CD4-positive, alpha-beta T cell treated with Interleukin-21 for 1 hour (primary cell): ENCODE data around the gene PRR29.
"Not testable (repeated sequence)": the region's sequence is repeated elsewhere in the genome, so short reads cannot be mapped to it uniquely, and the experiment has no call there.

Source experiments
- DNase-seq: peaks from one replicate; pipeline ENCODE4 v3.0.0-alpha.2; 2020

Gene PRR29

GRCh38 chr17:63998721-63999679, 849 bp downstream of the PRR29 start:
- peak; percentile 46 for DNase-seq

GRCh38 chr17:63999680-64000531, 1.8 kb downstream of the PRR29 start:
- DNase-seq: no peak

DNA sequence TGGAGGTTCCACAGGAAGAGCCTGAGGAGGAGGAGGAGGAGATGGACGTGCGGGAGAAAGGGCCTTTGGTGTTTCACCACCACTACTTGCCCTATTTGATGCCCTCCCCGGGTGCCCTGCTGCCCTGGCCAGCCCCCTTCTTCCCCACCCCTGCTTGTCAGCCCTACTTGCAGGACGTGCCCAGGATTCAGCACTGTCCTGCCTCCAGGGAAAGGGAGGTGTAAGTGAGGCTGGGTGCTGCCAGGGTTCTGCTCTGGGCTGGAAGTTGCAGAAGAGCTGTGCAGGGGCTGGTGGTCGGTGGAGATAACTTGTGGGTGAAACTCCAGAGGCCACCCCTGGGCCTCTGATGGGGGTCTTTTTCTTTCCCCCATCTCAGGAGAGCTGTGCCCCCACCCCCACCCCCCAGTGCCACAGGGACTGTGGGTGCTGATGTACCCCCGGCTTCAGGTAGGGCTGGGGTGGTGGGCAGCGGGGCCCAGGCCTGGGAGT, 3.0 kb downstream of the PRR29 start:
- no peak for DNase-seq

GRCh38 chr17:64001763-64002529, 3.8 kb downstream of the PRR29 start:
- no peak for DNase-seq

GRCh38 chr17:64002658-64003525, 4.7 kb downstream of the PRR29 start:
- no peak for DNase-seq

GRCh38 chr17:64003526-64004121, 5.5 kb downstream of the PRR29 start:
- DNase-seq: no peak

DNA sequence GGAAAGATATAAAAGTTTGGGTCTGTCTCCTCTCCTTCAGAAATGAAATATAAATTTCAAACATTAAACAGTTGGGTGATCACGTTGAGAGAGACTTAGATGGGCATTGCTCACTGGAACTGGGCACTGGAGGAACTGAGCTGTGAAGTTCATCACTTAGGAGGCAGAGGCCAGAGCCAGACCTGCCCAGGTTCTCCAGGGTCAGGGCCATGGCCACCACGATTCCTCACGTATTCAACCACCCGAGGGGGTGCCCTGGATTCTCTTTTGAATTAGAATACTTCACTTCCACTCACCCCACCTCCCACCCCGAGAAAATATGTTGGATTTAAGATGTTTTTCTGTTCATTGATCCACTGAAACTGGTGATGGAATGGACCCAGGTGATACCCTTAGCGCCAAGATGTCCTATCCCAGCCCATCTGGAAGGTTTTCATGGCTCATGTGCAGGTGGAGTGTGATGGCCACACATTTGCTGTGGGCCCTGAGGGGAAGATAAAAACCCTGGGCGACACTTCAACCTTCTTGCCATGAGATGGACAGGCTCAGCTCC, 6.1 kb downstream of the PRR29 start:
- no peak for DNase-seq

DNA sequence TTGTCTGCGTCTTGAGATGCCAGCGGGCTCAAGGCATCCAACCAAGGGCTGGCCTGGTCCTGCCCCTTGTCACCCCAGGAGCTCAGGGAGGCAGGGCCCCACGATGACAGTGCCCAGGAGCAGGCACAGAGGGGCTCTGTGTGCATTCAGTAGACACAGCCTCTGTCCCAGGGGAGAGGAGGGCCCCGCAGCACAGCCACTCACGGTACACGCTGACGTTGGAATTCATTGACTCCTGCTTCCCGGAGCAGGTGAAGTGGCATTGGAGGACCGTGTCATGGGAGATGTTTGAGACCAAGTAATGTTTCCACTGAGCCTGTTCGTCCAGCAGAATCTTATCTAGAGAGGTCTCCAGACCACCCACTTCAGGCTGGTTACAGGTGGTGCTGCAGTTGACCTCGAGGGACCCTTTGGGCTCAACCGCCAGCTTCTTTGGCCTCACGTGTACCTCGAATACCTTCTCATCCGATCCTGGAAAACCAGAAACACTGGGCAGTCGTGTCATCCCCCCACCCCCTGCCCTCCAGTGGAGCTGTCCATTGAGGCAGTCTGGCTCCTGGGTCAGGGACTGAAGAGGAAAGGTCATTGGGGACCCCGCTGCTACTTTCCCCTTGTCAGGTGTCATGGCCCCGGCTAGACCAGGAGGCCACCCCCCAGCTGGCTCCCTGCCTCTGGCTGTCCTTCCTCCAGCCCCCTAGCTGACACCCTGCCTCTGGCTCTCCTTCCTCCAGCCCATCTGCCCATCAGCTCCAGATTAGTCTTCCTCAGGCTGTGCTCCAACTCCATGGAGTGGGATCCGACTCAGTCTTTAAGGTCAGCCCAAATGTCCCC, 7.0 kb downstream of the PRR29 start:
- DNase-seq: no peak

- DNase-seq: no peak
Measured at GRCh38 chr17:64005734-64006167, 7.6 kb downstream of the PRR29 start.

DNA sequence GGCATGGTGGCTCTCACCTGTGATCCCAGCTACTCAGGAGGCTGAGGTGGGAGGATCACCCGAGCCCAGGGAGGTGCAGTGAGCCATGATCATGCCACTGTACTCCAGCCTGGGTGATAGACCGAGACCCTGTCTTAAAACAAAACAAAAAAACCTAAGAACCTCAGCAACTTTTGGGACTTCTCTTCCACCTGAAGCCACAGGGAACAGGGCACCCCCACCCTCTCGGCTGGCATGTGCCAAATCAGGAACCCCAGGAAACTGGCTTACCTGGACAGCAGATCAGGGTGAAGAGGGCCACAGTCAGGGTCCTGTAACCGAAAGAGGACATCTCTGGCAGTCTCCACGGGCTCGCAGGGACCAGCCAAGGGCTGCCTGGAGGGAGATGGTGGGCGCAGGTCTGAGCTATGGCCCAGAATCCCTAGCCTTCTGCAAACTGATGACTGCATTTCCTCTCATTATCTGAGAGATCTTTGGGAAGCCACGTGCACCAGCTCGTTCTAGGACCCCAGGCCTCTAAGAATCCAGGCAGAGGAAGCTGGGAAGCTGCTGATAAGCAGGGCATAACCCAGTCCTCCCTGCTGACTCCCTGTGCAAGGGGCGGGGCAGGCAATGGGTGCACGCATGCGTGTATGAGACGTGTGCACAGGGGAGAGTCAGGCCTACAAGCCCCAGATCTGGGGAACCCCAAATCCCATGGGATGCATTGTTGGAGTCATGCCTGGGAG, 8.4 kb downstream of the PRR29 start:
- DNase-seq: no peak

DNA sequence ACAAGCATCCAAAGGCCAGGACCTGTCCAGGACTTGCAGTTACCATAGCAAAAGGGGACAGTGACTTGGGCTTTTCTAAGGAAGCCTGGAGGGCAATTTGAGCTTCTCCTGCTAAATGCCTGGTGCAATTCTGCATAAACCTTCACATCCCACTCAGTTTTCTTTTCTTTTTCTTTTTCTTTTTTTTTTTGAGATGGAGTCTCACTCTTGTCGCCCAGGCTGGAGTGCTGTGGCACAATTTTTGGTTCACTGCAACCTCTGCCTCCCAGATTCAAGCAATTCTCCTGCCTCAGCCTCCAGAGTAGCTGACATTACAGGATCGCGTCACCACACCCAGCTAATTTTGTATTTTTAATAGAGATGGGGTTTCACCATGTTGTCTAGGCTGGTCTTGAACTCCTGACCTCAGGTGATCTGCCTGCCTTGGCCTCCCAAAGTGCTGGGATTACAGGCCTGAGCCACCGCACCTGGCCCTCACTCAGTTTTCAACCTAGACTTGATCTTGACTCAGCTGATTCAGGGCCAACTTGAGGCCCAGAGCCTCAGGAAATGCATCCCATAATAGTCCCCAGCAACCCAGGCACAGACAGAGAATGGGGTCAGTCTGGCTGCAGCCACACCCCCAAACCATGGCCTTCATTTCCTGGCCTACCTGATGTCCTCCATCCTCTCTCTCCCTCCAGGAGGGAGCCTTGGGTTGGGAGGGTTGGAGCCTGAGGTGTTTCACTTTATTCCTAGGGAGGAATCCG, 9.1 kb downstream of the PRR29 start:
- DNase-seq: not testable (repeated sequence)

- DNase-seq: no peak
Measured at GRCh38 chr17:64007838-64008282, 9.7 kb downstream of the PRR29 start.

GRCh38 chr17:64008346-64008745, 10.2 kb downstream of the PRR29 start:
- DNase-seq: no peak

DNA sequence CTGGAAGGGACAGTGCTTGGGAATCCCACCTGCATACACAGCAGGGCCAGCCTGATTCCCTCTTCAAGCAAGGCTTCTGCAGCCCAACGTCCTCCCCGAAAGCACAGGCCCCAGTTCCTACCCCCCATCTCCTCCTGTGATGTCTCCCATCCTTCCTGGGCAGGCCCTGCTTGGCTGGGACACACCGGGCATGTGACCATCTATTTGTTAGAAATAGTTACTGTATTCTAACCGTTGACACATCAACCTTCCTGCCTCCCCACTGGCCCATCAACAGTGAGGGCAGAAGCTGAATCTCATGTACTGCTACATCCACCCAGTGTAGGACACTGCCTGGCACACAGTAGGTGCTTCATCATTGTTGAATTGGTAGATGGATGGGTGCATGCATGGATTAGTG, 10.7 kb downstream of the PRR29 start:
- no peak for DNase-seq

- DNase-seq: no peak
Measured at GRCh38 chr17:64009571-64010402, 11.6 kb downstream of the PRR29 start.

DNA sequence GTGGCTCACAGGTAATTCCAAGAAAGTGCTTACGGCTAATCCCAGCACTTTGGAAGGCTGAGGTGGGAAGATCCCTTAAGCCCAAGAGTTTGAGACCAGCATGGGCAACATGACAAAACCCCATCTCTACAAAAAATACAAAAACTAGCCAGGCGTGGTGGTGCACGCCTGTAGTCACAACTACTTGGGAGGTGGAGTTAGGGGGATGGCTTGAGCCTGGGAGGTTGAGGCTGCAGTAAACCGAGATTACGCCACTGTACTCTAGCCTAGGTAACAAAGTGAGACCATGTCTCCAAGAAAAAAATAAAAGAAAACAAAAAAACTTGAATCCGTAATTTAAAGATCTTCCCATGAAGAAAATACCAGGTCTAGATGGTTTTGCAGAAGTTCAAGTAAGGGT, 17.3 kb downstream of the PRR29 start:
- no peak for DNase-seq

- DNase-seq: peak; percentile 40
Measured at GRCh38 chr17:64016231-64016784, 18.2 kb downstream of the PRR29 start.
